Vagina (tissue), 2 donors: ENCODE results near the gene CLASRP.

ENCODE experiments used
- POLR2A ChIP-seq, 2 donors: fragments of 450-650 bp; IDR thresholded peaks; one replicate each; pipeline ENCODE4 v1.6.1; 2017; ENCODE audit warnings: antibody characterized with exemption in 2 of 2, mild to moderate bottlenecking in 2 of 2, moderate library complexity in 2 of 2
- POLR2AphosphoS5 ChIP-seq, 2 donors: sonication (generic); formaldehyde crosslinking; IDR thresholded peaks; one replicate each; pipeline ENCODE4 v1.9.0; 2017; ENCODE audit warnings: antibody characterized with exemption in 2 of 2, mild to moderate bottlenecking in 2 of 2, low read depth in 1 of 2; ENCODE audit not compliant: insufficient read depth in 1 of 2
- TF ChIP-seq, protein P1 (sequence below), 3 experiments: fragments of 450-650 bp in 2 of 3; fragments of 200-600 bp in 1 of 3; sonication (generic) in 1 of 3; IDR thresholded peaks; one replicate each; pipeline ENCODE4 v1.5.1; 2017 to 2019; ENCODE audit warnings: antibody characterized with exemption in 3 of 3, mild to moderate bottlenecking in 2 of 3, moderate library complexity in 2 of 3

DNA sequence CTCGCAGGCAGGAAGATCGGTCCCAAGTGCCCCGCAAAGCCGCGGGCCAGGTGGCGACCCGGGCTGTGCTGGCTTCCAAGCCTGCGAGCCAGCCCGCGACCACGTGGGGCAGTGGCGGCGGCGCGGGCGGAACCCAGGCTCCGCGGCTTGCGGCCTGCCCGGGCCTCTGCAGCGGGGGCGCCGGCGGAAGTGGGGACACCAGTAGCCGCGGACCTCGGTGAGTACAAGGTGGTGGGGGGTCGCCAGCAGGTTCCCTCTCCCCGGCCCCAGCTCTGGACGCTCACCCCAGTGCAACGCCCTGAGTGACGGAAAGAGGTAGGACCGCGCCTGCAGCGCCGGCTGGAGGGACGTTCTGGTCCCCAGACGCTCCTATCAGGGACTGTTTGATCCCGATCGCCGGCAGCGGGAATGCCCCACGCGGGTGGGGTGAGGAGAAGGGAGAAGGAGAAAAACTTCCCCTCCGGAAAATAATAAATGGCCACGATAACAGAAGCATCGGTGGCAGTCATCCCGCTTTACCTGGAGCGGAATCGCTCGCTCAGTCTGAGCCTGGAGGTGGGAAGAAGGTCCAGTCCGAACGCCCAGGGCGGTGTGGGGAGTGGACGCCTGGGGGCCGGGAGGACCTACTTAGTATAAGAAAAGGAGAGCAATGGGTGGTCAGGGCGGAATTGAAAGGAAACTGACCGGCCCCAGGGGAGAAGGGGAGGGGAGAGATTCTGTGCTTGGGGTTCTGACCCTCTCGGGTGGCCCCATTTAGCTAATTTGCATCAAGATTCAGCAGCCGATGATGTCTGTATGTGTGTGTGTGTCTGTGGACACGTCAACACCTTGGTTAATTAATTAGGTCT lies 40.4 kb downstream of the CLASRP start, which contains the start of gene GEMIN7:
- no peak for TF ChIP-seq POLR2A (IDR thresholded peaks at IDR 0.05)
- TF ChIP-seq, protein P1, sequence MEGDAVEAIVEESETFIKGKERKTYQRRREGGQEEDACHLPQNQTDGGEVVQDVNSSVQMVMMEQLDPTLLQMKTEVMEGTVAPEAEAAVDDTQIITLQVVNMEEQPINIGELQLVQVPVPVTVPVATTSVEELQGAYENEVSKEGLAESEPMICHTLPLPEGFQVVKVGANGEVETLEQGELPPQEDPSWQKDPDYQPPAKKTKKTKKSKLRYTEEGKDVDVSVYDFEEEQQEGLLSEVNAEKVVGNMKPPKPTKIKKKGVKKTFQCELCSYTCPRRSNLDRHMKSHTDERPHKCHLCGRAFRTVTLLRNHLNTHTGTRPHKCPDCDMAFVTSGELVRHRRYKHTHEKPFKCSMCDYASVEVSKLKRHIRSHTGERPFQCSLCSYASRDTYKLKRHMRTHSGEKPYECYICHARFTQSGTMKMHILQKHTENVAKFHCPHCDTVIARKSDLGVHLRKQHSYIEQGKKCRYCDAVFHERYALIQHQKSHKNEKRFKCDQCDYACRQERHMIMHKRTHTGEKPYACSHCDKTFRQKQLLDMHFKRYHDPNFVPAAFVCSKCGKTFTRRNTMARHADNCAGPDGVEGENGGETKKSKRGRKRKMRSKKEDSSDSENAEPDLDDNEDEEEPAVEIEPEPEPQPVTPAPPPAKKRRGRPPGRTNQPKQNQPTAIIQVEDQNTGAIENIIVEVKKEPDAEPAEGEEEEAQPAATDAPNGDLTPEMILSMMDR (IDR thresholded peaks at IDR 0.05), result no peak
- TF ChIP-seq POLR2AphosphoS5 (IDR thresholded peaks at IDR 0.05; ENCODE audit: insufficient read depth in 1 of 2, low read depth in 1 of 2), result peak in 1 of 2 donors; percentile 68
